ENCODE results near the gene MAPK8IP3.

MAPK8IP3 gene

GRCh38 chr16:1661826-1662225 lies 44.2 kb upstream of the MAPK8IP3 start:
- Histone ChIP-seq H3K9ac (ENCODE audit: low read length) (no peak overlapping the region), H3K4me1 (ENCODE audit: low read length) (no peaks in the 10 kb centered on the region), H3K4me3 (ENCODE audit: low read length) (no peak overlapping the region), H2AFZ (ENCODE audit: low read depth, low read length) (no peak overlapping the region), H3K27me3 (ENCODE audit: low read depth, low read length) (no peaks in the 10 kb centered on the region), H3K79me2 (ENCODE audit: low read length) (no peaks in the 10 kb centered on the region), H3K4me2 (ENCODE audit: low read length) (no peak overlapping the region), H3K36me3 (replicated peaks; ENCODE audit: low read depth, low read length) (peaks cover 34% of the 10 kb centered on the region), H4K20me1 (ENCODE audit: insufficient read depth, low read length) (no peaks in the 10 kb centered on the region), H3K9me3 (ENCODE audit: insufficient read depth, low read length) (no peaks in the 10 kb centered on the region), H3K27ac (ENCODE audit: low read length) (no peak overlapping the region)
- no peak for TF ChIP-seq EZH2phosphoT487 (IDR thresholded peaks at IDR 0.05; ENCODE audit: low read depth)
- TF ChIP-seq CTCF (IDR thresholded peaks at IDR 0.05; ENCODE audit: low read depth, low read length): no peak

- Histone ChIP-seq H3K27me3 (ENCODE audit: low read depth, low read length) (no peaks in the 10 kb centered on the region), H3K79me2 (ENCODE audit: low read length) (no peaks in the 10 kb centered on the region), H3K36me3 (replicated peaks; ENCODE audit: low read depth, low read length) (peaks cover 39% of the 10 kb centered on the region), H3K9me3 (ENCODE audit: insufficient read depth, low read length) (no peaks in the 10 kb centered on the region), H2AFZ (ENCODE audit: low read depth, low read length) (no peak overlapping the region), H3K27ac (ENCODE audit: low read length) (no peak overlapping the region), H3K9ac (ENCODE audit: low read length) (no peak overlapping the region), H3K4me1 (ENCODE audit: low read length) (no peaks in the 10 kb centered on the region), H4K20me1 (ENCODE audit: insufficient read depth, low read length) (no peaks in the 10 kb centered on the region), H3K4me2 (ENCODE audit: low read length) (no peak overlapping the region), H3K4me3 (ENCODE audit: low read length) (no peak overlapping the region)
- no peak for TF ChIP-seq CTCF (IDR thresholded peaks at IDR 0.05; ENCODE audit: low read depth, low read length)
- TF ChIP-seq EZH2phosphoT487 (IDR thresholded peaks at IDR 0.05; ENCODE audit: low read depth): no peak
These were observed 43.5 kb upstream of the MAPK8IP3 start for GRCh38 chr16:1662543-1662942.

- H3K9me3 ChIP-seq (ENCODE audit: insufficient read depth, low read length): no peaks in the 10 kb centered on the region
- H3K36me3 ChIP-seq (replicated peaks; ENCODE audit: low read depth, low read length): peaks cover 49% of the 10 kb centered on the region
- H3K4me3 ChIP-seq (ENCODE audit: low read length): no peak overlapping the region
These were observed 40.2 kb upstream of the MAPK8IP3 start for GRCh38 chr16:1665829-1666228.

GRCh38 chr16:1666316-1666715 lies 39.7 kb upstream of the MAPK8IP3 start:
- Histone ChIP-seq H3K4me2 (ENCODE audit: low read length) (no peak overlapping the region), H3K27ac (ENCODE audit: low read length) (no peak overlapping the region), H3K36me3 (replicated peaks; ENCODE audit: low read depth, low read length) (peaks cover 53% of the 10 kb centered on the region), H3K27me3 (ENCODE audit: low read depth, low read length) (no peaks in the 10 kb centered on the region), H3K79me2 (ENCODE audit: low read length) (no peaks in the 10 kb centered on the region), H3K9me3 (ENCODE audit: insufficient read depth, low read length) (no peaks in the 10 kb centered on the region), H3K9ac (ENCODE audit: low read length) (no peak overlapping the region), H3K4me3 (ENCODE audit: low read length) (no peak overlapping the region), H4K20me1 (ENCODE audit: insufficient read depth, low read length) (no peaks in the 10 kb centered on the region), H3K4me1 (ENCODE audit: low read length) (no peaks in the 10 kb centered on the region), H2AFZ (ENCODE audit: low read depth, low read length) (no peak overlapping the region)
- TF ChIP-seq EZH2phosphoT487 (IDR thresholded peaks at IDR 0.05; ENCODE audit: low read depth) (no peak), CTCF (IDR thresholded peaks at IDR 0.05; ENCODE audit: low read depth, low read length) (no peak)

More at GRCh38 chr16:1665829-1666228, 40.2 kb upstream of the MAPK8IP3 start:
- no peak overlapping the region for H3K27ac ChIP-seq (ENCODE audit: low read length)
- H2AFZ ChIP-seq (ENCODE audit: low read depth, low read length): no peak overlapping the region
- H4K20me1 ChIP-seq (ENCODE audit: insufficient read depth, low read length): no peaks in the 10 kb centered on the region
- H3K79me2 ChIP-seq (ENCODE audit: low read length): no peaks in the 10 kb centered on the region
- no peaks in the 10 kb centered on the region for H3K4me1 ChIP-seq (ENCODE audit: low read length)
- no peak overlapping the region for H3K9ac ChIP-seq (ENCODE audit: low read length)
- H3K27me3 ChIP-seq (ENCODE audit: low read depth, low read length): no peaks in the 10 kb centered on the region
- H3K4me2 ChIP-seq (ENCODE audit: low read length): no peak overlapping the region
- TF ChIP-seq EZH2phosphoT487 (IDR thresholded peaks at IDR 0.05; ENCODE audit: low read depth) (no peak), CTCF (IDR thresholded peaks at IDR 0.05; ENCODE audit: low read depth, low read length) (no peak)
